Measurements from ENCODE around the gene WNT6.

WNT6 gene

GRCh38 chr2:218857371-218858137, 2.1 kb upstream of the WNT6 start:
- DNase-seq (ENCODE audit: low spot score): no peak

GRCh38 chr2:218858138-218858445, 1.5 kb upstream of the WNT6 start:
- no peak for DNase-seq (ENCODE audit: low spot score)

DNA sequence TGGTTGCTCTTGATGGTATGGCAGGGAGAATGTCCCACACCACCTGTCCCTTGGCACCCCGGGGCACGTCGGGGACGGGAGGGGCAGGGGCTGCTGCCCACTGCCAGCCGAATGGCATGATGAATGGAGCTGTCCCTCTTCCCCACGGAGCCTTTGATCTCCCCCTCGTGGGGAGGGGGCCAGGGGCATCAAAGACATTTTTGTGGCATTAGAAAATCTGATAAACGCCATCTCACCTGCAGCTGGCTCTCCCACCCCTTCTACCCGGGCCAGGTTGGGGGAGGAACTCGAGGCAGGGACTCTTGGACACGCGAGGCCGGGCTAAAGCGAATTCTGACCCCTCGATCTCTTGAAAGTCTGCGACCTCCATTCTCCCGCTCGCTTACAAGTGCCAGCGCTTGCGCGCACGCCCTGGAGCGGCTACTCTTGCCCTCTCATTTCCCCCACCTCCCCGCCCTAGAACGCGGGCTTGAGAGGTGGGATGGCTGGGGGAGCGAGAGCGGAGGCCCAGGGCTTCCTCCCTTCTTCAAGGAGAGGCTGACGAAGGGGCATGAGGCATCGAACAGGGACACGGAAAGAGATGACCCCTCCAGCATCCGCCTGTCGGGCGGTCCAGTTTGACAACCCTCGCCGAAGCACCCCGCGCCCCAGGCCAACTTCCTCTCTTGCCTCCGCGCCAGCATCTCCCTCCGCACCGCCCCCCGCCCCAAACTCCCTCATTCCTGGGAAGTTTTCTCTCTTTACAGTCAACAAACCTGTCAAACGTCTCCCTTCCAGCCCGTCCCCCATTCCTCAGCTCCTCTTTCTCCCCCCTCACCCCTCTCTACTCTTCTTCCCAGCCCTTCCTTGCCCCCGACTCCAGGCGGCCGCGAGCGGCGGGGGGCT, 692 bp upstream of the WNT6 start:
- DNase-seq (ENCODE audit: low spot score): no peak

- DNase-seq (ENCODE audit: low spot score): no peak
Observed at GRCh38 chr2:218859988-218860831, 605 bp downstream of the WNT6 start.

- DNase-seq (ENCODE audit: low spot score): no peak
Observed at GRCh38 chr2:218860950-218861381, 1.4 kb downstream of the WNT6 start.

DNA sequence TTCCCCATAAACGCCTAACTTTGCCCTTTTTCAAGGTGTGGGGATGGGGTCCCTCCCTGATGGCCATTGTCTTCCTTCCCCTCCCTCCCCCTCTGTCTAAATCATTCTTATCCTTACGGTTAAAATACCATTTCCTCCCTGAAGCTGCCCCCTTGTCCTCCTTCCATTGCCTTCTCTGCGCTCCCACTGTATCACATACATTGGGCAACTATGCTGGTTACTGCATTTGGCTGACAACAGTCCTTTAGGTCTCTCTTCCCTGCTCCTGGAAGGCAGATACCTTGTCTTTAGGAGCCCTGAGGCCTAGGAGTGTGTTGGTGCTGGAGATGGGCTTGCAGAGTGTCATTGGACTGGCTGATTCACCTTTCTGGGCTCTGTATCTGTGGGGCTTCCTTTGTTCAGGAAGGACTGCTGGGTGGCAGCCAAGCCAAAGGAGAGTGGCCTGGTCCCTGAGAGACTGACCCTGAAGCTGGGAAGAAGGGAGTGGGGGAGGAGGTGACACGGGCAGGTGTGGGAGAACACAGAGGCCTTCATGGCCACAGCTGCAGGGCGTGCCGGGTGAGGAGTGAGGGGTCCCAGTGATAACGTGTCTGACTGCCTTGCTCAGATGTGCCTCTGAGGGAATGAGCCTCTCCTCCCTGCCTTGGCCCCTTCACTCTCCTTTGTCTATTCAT, 2.2 kb downstream of the WNT6 start:
- DNase-seq (ENCODE audit: low spot score): no peak

GRCh38 chr2:218863021-218863520, 3.5 kb downstream of the WNT6 start:
- no peak for DNase-seq (ENCODE audit: low spot score)

DNA sequence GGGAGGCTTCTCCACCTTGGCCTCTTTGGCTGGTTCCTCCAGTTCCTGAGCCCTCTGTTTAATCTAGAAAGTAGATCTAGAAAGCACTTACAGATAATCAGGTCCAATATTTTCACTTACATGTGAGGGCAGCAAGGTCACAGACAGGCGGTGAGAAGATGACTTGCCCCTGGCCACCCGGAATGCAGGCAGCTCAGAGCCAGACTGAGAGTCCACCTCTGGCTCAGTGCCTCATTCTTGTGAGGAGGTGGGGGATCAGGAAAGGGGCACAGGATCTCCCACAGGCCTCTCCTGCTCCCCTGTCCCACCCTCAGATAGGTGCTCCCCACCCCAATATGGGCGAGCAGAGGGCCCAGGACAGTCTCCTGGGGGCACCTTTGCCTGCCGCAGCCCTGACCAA, 5.8 kb downstream of the WNT6 start:
- no peak for DNase-seq (ENCODE audit: low spot score)

- DNase-seq (ENCODE audit: low spot score): no peak
Observed at GRCh38 chr2:218865999-218866398, 6.4 kb downstream of the WNT6 start.

GRCh38 chr2:218867900-218868299, 8.3 kb downstream of the WNT6 start:
- no peak for DNase-seq (ENCODE audit: low spot score)

GRCh38 chr2:218869064-218869463, 9.5 kb downstream of the WNT6 start:
- no peak for DNase-seq (ENCODE audit: low spot score)

DNA sequence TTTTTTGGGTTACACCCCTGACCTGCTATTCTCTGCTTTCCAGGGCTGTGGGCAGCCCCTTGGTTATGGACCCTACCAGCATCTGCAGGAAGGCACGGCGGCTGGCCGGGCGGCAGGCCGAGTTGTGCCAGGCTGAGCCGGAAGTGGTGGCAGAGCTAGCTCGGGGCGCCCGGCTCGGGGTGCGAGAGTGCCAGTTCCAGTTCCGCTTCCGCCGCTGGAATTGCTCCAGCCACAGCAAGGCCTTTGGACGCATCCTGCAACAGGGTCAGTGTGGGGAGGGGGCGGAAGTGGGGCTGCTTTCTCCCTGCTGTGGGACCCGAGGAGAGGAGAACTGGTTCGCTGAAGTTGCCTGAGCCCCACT, 11.4 kb downstream of the WNT6 start:
- DNase-seq (ENCODE audit: low spot score): no peak

GRCh38 chr2:218871345-218872302, 12.0 kb downstream of the WNT6 start:
- DNase-seq (ENCODE audit: low spot score): peak; percentile 39

DNA sequence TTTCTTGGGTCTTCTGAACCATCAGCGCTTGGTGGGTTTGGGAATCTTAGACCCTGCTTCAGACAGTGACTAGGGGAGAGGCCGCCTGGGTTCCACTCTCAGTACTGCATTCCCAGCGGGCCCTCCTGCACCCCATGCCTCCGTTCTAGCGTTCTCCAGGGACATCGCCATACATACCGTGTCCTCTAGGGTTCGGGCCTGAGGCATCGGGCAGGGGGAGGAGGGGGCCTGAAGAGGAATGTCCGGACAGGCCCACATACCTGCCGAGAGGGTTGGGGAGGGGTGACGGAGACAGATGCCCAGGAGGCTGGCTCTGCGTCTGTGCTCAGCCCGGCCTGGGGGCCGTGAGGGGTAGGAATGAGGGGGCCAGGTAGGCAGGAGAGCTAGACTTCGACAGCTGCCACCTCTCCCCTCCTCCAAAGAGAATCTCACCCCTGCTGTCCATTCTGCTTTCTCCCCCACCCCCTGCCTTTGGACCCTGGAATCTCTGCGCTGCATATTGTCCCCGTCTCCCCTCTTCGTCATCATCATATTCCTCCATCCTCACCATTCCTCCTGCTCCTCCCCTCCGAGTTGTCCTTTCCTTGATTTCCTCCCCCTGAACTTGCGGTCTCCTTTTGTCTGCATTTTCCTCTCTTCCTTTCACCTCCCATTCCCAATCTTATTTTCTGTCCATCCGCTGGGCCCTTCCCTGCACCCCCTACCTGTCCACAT, 13.2 kb downstream of the WNT6 start:
- DNase-seq (ENCODE audit: low spot score): no peak

DNA sequence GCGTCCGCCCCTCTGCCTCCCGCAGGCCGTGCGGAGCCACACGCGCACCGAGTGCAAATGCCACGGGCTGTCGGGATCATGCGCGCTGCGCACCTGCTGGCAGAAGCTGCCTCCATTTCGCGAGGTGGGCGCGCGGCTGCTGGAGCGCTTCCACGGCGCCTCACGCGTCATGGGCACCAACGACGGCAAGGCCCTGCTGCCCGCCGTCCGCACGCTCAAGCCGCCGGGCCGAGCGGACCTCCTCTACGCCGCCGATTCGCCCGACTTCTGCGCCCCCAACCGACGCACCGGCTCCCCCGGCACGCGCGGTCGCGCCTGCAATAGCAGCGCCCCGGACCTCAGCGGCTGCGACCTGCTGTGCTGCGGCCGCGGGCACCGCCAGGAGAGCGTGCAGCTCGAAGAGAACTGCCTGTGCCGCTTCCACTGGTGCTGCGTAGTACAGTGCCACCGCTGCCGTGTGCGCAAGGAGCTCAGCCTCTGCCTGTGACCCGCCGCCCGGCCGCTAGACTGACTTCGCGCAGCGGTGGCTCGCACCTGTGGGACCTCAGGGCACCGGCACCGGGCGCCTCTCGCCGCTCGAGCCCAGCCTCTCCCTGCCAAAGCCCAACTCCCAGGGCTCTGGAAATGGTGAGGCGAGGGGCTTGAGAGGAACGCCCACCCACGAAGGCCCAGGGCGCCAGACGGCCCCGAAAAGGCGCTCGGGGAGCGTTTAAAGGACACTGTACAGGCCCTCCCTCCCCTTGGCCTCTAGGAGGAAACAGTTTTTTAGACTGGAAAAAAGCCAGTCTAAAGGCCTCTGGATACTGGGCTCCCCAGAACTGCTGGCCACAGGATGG, 14.0 kb downstream of the WNT6 start:
- DNase-seq (ENCODE audit: low spot score): no peak

GRCh38 chr2:218875692-218876246, 16.2 kb downstream of the WNT6 start:
- no peak for DNase-seq (ENCODE audit: low spot score)

DNA sequence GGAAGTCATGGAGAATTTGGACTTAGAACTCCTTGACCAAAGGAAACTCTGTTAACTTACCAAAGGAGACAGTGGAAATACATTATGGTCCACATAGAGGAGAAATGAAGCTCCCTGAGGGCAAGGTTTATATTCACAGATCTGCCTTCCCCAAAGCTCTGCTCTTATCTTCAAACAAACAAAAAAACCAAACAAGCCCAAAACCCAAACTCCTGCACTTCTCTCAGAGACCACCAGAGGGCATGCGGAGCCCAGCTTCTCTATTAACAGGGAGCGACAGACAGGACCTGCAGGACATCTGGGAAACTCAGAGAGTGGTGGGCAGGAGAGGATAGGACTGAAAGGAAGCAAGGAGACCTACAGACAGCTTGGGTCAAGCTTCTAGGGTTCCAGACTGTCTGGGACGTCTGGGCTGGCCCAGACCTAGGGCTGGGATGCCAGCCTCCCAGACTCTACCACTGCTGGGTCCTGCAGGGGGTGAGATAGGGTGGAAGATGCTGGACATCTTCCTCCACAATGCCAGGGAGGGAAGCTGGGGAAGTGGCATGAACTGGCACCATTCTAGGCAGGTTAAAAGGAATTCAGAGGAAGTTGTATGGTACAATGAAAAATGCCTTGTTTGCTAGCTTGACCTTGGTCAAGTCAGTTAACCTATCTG, 17.1 kb downstream of the WNT6 start:
- peak; percentile 70 for DNase-seq (ENCODE audit: low spot score)

DNA sequence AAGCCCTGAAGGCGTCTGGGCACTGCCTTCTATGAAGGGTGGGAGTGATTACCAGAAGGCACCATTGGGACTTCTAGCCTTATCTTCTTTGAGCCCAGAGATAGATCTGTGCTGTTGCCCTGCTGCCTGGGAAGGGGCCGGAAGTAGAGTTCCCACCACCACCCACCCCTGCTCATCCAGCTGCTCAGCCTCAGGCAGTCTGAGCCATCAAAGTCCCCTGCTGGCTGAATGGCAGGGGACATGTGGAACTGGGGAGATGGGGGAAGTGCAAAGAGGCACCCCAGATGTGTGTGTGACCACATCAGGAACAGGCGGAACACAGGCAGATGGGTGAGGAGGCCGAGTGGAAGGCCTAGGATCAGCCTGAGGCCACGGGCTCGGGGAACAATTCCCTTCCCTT, 17.7 kb downstream of the WNT6 start:
- DNase-seq (ENCODE audit: low spot score): no peak

Measured in CD4-positive, alpha-beta T cell treated with Interleukin-6 at 100 ng/mL for 8 hours (primary cell).